ENCODE data around the gene MEX3D.

DNA sequence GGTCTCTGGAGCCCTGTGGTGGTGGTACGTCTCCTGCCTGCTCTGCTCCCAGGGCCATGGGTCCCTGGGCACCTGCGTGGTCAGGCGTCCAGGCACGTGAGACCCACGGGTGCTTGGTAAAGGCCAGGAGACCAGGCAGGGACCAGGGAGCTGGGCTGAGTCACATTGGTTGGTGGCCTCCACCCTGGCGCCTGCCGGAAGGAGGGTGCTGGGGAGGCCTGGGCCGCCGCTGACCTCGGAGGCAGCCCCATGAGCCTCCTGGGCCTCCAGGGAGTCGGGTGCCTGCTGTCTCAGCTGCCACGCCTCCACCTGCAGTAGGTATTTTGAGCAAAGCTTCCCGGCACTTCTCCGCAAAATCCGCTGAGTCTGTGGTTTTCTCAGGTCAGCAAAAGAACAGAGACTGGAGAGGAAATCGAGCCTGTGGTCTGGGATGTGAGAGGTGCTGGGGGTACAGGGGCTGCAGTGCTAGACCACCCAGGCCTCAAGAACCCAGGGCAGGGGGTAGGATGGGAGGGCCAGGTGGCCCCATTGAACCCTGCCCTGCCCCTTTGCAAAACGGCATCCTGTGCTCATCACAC lies 47.8 kb downstream of the MEX3D start:
- TF ChIP-seq, protein P1, sequence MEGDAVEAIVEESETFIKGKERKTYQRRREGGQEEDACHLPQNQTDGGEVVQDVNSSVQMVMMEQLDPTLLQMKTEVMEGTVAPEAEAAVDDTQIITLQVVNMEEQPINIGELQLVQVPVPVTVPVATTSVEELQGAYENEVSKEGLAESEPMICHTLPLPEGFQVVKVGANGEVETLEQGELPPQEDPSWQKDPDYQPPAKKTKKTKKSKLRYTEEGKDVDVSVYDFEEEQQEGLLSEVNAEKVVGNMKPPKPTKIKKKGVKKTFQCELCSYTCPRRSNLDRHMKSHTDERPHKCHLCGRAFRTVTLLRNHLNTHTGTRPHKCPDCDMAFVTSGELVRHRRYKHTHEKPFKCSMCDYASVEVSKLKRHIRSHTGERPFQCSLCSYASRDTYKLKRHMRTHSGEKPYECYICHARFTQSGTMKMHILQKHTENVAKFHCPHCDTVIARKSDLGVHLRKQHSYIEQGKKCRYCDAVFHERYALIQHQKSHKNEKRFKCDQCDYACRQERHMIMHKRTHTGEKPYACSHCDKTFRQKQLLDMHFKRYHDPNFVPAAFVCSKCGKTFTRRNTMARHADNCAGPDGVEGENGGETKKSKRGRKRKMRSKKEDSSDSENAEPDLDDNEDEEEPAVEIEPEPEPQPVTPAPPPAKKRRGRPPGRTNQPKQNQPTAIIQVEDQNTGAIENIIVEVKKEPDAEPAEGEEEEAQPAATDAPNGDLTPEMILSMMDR (IDR thresholded peaks at IDR 0.05): no peak
- TF ChIP-seq EP300 (IDR thresholded peaks at IDR 0.05) (no peak), POLR2AphosphoS5 (IDR thresholded peaks at IDR 0.05) (no peak)

All from gastroesophageal sphincter (tissue), 3 donors.